Uterus (tissue), 4 donors: ENCODE data around the gene FAM168B. TPM values are rescaled to one million over a fixed set of nuclear protein-coding genes. Genes with fewer than 3 reads are reported as not detected.

ENCODE experiments used
- DNase-seq, 2 donors: peaks; one replicate each; pipeline ENCODE4 v3.0.0-alpha.2; 2019 to 2020
- H3K27ac ChIP-seq, 2 donors: fragments of 200-600 bp; sonication (generic); 1 replicate in 1 of 2; 2 replicates in 1 of 2; pipeline ENCODE4 v1.5.1; 2016 to 2018
- H3K27me3 ChIP-seq, 2 donors: fragments of 200-600 bp; sonication (generic); one replicate each; pipeline ENCODE4 v1.5.1; 2018 to 2019; ENCODE audit warnings: control low read depth in 1 of 2
- H3K36me3 ChIP-seq, 2 donors: fragments of 200-600 bp; sonication (generic); one replicate each; pipeline ENCODE4 v1.5.1; 2019; ENCODE audit warnings: control low read depth in 1 of 2
- H3K4me1 ChIP-seq, 2 donors: fragments of 200-600 bp; sonication (generic); one replicate each; pipeline ENCODE4 v1.5.1; 2018 to 2019; ENCODE audit warnings: control low read depth in 1 of 2
- H3K4me3 ChIP-seq, 2 donors: fragments of 200-600 bp; sonication (generic); 1 replicate in 1 of 2; 2 replicates in 1 of 2; pipeline ENCODE4 v1.5.1; 2018 to 2019; ENCODE audit warnings: mild to moderate bottlenecking in 1 of 2
- H3K9me3 ChIP-seq, 2 donors: fragments of 200-600 bp; sonication (generic); one replicate each; pipeline ENCODE4 v1.5.1; 2019; ENCODE audit warnings: control low read depth in 1 of 2
- POLR2A ChIP-seq, 2 donors: fragments of 450-650 bp; IDR thresholded peaks; one replicate each; pipeline ENCODE4 v1.6.1; 2016; ENCODE audit warnings: antibody characterized with exemption in 2 of 2, mild to moderate bottlenecking in 1 of 2, moderate library complexity in 1 of 2
- intact Hi-C: fragments of 100-400 bp; cut with DNase I; formaldehyde crosslinking; loops from one replicate; pipeline ENCODE4 v1.15.1; 2023; ENCODE audit warnings: low total_unique reads
- total RNA-seq, 4 donors: library from RNA; depleted of rRNA in 3 of 4; stranded (reverse); fragments of >200 nt in 3 of 4; gene quantifications; one replicate each; pipeline versions ENCODE4 v1.1.0 to v1.2.4, GENCODE V29; 2014 to 2023
- TF ChIP-seq, protein P1 (sequence below), 4 experiments: fragments of 200-600 bp in 2 of 4; fragments of 450-650 bp in 2 of 4; sonication (generic) in 2 of 4; IDR thresholded peaks; one replicate each; pipeline ENCODE4 v1.5.1; 2016 to 2019; ENCODE audit warnings: antibody characterized with exemption in 4 of 4, mild to moderate bottlenecking in 2 of 4, moderate library complexity in 1 of 4
- donor health status: DM: yes; HTN: yes; CAD: no.

FAM168B gene
- total RNA-seq, 4 donors from 2014 or later = 50.0 to 194 (median 104) TPM

DNA sequence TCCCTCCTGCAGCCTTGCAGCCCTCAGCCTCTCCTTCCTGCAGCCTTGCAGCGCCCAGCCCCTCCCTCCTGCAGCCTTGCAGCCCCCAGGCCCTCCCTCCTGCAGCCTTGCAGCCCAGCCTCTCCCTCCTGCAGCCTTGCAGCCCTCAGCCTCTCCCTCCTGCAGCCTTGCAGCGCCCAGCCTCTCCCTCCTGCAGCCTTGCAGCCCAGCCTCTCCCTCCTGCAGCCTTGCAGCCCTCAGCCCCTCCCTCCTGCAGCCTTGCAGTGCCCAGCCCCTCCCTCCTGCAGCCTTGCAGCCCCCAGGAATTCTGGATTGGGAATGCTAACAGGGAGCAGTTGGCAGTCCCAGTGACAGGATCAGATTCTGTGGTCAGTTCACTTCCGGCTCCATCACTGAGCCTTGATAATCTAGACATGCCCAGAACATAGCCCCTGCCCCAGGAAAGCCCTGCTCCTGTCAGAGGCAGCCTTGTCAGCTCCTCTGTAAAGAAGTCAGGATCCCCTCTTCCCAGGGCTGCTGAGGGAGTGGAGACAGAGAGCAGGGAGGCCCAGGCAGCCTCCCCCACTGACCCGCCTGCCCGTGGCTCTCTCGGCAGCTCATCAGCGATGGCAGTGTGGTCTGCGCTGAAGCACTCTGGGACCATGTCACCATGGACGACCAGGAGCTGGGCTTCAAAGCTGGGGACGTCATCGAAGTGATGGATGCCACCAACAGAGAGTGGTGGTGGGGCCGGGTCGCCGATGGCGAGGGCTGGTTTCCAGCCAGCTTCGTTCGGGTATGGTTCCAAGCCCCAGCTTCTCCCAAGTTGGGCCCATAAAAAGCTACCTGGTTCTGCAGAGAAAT is 54.8 kb downstream of the FAM168B start:
- H3K4me1 ChIP-seq = no peaks in the 10 kb centered on the region
- H3K4me3 ChIP-seq = no peak overlapping the region
- H3K27ac ChIP-seq = no peak overlapping the region
- H3K9me3 ChIP-seq = no peaks in the 10 kb centered on the region
- intact Hi-C loops = no loop called here
- no peaks in the 10 kb centered on the region for H3K27me3 ChIP-seq
- H3K36me3 ChIP-seq = no peaks in the 10 kb centered on the region
- TF ChIP-seq, protein P1, sequence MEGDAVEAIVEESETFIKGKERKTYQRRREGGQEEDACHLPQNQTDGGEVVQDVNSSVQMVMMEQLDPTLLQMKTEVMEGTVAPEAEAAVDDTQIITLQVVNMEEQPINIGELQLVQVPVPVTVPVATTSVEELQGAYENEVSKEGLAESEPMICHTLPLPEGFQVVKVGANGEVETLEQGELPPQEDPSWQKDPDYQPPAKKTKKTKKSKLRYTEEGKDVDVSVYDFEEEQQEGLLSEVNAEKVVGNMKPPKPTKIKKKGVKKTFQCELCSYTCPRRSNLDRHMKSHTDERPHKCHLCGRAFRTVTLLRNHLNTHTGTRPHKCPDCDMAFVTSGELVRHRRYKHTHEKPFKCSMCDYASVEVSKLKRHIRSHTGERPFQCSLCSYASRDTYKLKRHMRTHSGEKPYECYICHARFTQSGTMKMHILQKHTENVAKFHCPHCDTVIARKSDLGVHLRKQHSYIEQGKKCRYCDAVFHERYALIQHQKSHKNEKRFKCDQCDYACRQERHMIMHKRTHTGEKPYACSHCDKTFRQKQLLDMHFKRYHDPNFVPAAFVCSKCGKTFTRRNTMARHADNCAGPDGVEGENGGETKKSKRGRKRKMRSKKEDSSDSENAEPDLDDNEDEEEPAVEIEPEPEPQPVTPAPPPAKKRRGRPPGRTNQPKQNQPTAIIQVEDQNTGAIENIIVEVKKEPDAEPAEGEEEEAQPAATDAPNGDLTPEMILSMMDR (IDR thresholded peaks at IDR 0.05) = no peak
- TF ChIP-seq POLR2A (IDR thresholded peaks at IDR 0.05) = no peak
- no peak for DNase-seq

DNA sequence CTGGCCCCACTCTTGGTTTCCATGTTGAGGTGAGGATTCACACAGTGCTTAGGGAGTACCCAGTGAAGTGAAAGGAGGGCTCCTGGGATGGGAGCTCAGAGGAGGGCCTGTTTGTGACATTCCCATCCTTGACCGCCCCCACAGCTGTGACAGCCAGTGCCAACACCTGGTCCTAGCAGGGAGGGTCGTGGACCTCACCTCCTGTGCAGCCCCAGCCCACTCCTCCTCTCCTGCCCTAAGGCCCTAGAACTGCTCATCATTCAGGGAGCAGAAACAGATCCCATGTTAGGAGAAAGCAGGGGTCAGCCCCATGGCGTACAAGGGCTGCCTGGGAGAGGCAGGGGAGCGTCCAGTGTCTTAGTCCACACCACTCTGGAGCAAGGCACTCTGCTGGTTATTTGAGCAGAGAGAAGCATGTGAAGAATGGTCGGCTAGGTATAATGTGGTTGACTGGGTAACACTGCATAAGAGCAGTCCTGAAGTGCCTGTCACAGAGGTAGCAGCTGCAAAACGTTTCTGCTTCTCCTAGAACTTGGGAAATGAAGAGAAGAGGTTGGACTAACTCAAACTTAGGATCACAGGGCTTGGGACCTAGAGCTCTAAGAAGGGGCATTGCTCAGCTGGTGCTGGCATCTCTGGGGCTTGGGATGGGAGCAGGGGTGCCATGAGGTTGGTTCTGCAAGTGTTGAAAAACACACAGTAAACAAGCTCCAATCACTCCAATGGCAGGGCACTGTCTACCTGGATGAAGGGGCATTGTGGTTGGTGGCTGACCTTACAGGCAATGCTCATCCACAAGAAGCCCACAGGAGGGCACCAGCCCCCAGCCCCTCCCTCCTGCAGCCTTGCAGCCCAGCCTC is 55.6 kb downstream of the FAM168B start:
- Histone ChIP-seq H3K27ac (no peak overlapping the region), H3K36me3 (no peaks in the 10 kb centered on the region), H3K4me1 (no peaks in the 10 kb centered on the region), H3K4me3 (no peak overlapping the region), H3K27me3 (no peaks in the 10 kb centered on the region), H3K9me3 (no peaks in the 10 kb centered on the region)
- DNase-seq = no peak
- TF ChIP-seq, protein P1 (IDR thresholded peaks at IDR 0.05) = no peak
- TF ChIP-seq POLR2A (IDR thresholded peaks at IDR 0.05) = no peak
- intact Hi-C loops = no loop called here

DNA sequence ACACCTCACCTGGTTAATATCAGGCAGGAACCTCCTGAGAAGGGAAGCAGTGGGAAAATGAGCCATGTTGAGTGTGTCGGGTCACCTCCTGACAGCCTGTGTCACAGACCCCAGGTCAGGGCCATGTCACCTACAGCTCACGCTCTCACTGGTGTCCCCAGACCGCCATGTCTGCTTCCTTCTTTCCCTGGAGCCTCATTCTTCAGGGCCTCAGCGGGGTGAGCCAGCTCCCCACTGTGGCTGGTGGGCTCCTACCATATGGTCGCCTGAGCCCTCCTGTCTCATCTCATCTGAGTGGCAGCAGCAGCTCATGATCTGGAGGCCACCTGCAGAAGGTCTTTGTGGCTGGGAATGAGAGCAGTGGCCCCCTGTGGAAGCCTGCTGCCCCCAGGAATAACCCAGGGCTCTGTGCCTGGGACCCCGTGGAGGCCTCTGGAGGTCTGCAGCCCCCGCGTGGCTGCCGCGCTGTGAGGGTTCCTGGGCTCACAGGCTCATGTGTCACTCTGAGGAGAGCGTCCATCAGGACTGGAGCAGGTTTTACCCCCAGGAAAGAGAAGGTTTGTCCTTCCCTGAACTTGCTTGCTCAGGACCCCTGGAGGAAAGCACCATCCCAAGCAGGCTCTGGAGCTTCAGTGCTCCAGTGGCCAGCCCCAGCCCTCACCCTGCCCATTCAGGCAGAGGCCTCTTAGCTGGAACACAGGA is 56.4 kb downstream of the FAM168B start:
- no peaks in the 10 kb centered on the region for H3K9me3 ChIP-seq
- TF ChIP-seq, protein P1 (IDR thresholded peaks at IDR 0.05) = no peak
- no peak for TF ChIP-seq POLR2A (IDR thresholded peaks at IDR 0.05)
- DNase-seq = no peak
- intact Hi-C loops = no loop called here
- no peak overlapping the region for H3K27ac ChIP-seq
- H3K36me3 ChIP-seq = no peaks in the 10 kb centered on the region
- no peak overlapping the region for H3K4me3 ChIP-seq
- no peaks in the 10 kb centered on the region for H3K4me1 ChIP-seq
- H3K27me3 ChIP-seq = no peaks in the 10 kb centered on the region

DNA sequence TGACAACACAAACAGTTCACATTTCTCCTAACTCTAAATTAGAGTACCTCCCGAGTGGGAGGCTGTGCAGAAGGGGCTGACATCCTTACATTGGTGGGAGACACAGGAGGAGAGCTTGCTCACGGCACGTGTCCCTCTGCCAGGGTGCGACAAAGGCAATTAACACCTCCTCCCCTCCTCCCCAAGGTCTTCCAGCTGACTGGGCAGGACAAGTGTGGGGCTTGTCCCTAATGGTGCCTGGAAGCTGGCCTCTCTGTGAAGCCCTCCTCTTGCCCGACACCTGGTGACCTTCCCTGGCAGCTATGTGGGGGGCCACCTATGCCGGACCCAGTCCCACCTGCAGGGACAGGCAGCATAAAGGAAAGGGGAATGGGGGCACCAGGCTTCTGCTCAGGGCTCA is 57.0 kb downstream of the FAM168B start:
- DNase-seq = no peak
- H3K9me3 ChIP-seq = no peaks in the 10 kb centered on the region
- no peaks in the 10 kb centered on the region for H3K4me1 ChIP-seq
- H3K27me3 ChIP-seq = no peaks in the 10 kb centered on the region
- TF ChIP-seq, protein P1 (IDR thresholded peaks at IDR 0.05) = no peak
- TF ChIP-seq POLR2A (IDR thresholded peaks at IDR 0.05) = no peak
- H3K4me3 ChIP-seq = no peak overlapping the region
- intact Hi-C loops = no loop called here
- no peak overlapping the region for H3K27ac ChIP-seq
- H3K36me3 ChIP-seq = no peaks in the 10 kb centered on the region
